ENCODE data around the gene KIAA0319L.

KIAA0319L gene

GRCh38 chr1:35563166-35563565, 6.0 kb upstream of the KIAA0319L start:
- no peak for DNase-seq (ENCODE audit: low read depth)

- no peak for DNase-seq (ENCODE audit: low read depth)
Measured at GRCh38 chr1:35561972-35562680, 4.9 kb upstream of the KIAA0319L start.

- no peak for DNase-seq (ENCODE audit: low read depth)
Measured at GRCh38 chr1:35561297-35561971, 4.2 kb upstream of the KIAA0319L start.

- DNase-seq (ENCODE audit: low read depth): no peak
Measured at GRCh38 chr1:35560256-35561225, 3.3 kb upstream of the KIAA0319L start.

- no peak for DNase-seq (ENCODE audit: low read depth)
Measured at GRCh38 chr1:35559317-35559944, 2.2 kb upstream of the KIAA0319L start.

- DNase-seq (ENCODE audit: low read depth): no peak
Measured at GRCh38 chr1:35558374-35559316, 1.4 kb upstream of the KIAA0319L start.

GRCh38 chr1:35557611-35558373, 589 bp upstream of the KIAA0319L start, which contains the start of gene NCDN:
TSS of gene NCDN (plus strand) at chr1:35557799. CDS start at chr1:35558191, 392 bp downstream.
- DNase-seq (ENCODE audit: low read depth): peak; percentile 94

- DNase-seq (ENCODE audit: low read depth): no peak
Measured at GRCh38 chr1:35556484-35557117, 602 bp downstream of the KIAA0319L start.

GRCh38 chr1:35555601-35556477, 1.4 kb downstream of the KIAA0319L start:
- DNase-seq (ENCODE audit: low read depth): peak; percentile 45

- no peak for DNase-seq (ENCODE audit: low read depth)
Measured at GRCh38 chr1:35555212-35555584, 2.0 kb downstream of the KIAA0319L start.

GRCh38 chr1:35554266-35555211, 2.7 kb downstream of the KIAA0319L start:
- no peak for DNase-seq (ENCODE audit: low read depth)

- no peak for DNase-seq (ENCODE audit: low read depth)
Measured at GRCh38 chr1:35553851-35554250, 3.4 kb downstream of the KIAA0319L start.

- no peak for DNase-seq (ENCODE audit: low read depth)
Measured at GRCh38 chr1:35546614-35547013, 10.6 kb downstream of the KIAA0319L start.

GRCh38 chr1:35544976-35545375, 12.2 kb downstream of the KIAA0319L start:
- DNase-seq (ENCODE audit: low read depth): no peak

GRCh38 chr1:35539824-35540261, 17.4 kb downstream of the KIAA0319L start:
- DNase-seq (ENCODE audit: low read depth): no peak

GRCh38 chr1:35539073-35539823, 18.0 kb downstream of the KIAA0319L start:
- DNase-seq (ENCODE audit: low read depth): no peak

- DNase-seq (ENCODE audit: low read depth): no peak
Measured at GRCh38 chr1:35537806-35538205, 19.4 kb downstream of the KIAA0319L start.
